PC-3 (cell line): Measurements from ENCODE around the gene ALG12. TPM values are rescaled to one million over a fixed set of nuclear protein-coding genes. Genes with fewer than 3 reads are reported as not detected.

Experiments used
- ATAC-seq: fragments of 200-7000 bp; cut with Tn5 transposase; 2 replicates; pipeline ENCODE4 v1.9.1; 2020; ENCODE audit warnings: mild to moderate bottlenecking, moderate library complexity
- BruUV-seq: library from RNA; stranded (reverse); fragments of 400-500 nt; replicated peaks from 2 replicates; lab custom pipeline; 2021; lab: Mats Ljungman, UMichigan
- CTCF ChIA-PET: fragments of 300-600 bp; sonication (Branson Sonifier 250); formaldehyde crosslinking; loops from one replicate; lab custom pipeline; 2022; ENCODE audit warnings: antibody characterized with exemption; lab: Charles Lee
- POLR2A ChIA-PET: fragments of 300-600 bp; sonication (Branson Sonifier 250); formaldehyde crosslinking; loops from one replicate; lab custom pipeline; 2022; ENCODE audit warnings: antibody characterized with exemption; ENCODE audit not compliant: unreplicated experiment; lab: Charles Lee
- DNase-seq: peaks from one replicate; pipeline ENCODE4 v3.0.0-alpha.2; 2015
- H2AFZ ChIP-seq: fragments of 300-600 bp; sonication (generic); 2 replicates; pipeline ENCODE4 v1.6.0; 2016; ENCODE audit warnings: antibody characterized with exemption, low read length
- H3F3A ChIP-seq: fragments of 300-600 bp; sonication (generic); one replicate; pipeline ENCODE4 v1.6.0; 2017; ENCODE audit warnings: antibody characterized with exemption, low read length, control low read depth, mild to moderate bottlenecking; ENCODE audit not compliant: unreplicated experiment
- H3K27ac ChIP-seq: fragments of 300-600 bp; sonication (generic); 2 replicates; pipeline ENCODE4 v1.5.1; 2016; ENCODE audit warnings: mild to moderate bottlenecking, low read length
- H3K27me3 ChIP-seq: fragments of 300-600 bp; sonication (generic); 2 replicates; pipeline ENCODE4 v1.6.1; 2016; ENCODE audit warnings: low read length, mixed read lengths
- H3K36me3 ChIP-seq: fragments of 300-600 bp; sonication (generic); 2 replicates; pipeline ENCODE4 v1.6.1; 2016; ENCODE audit warnings: low read depth, mixed run types, low read length, mixed read lengths
- H3K4me1 ChIP-seq: fragments of 300-600 bp; sonication (generic); 2 replicates; pipeline ENCODE4 v1.5.1; 2016; ENCODE audit warnings: low read length; ENCODE audit not compliant: insufficient read depth
- H3K4me2 ChIP-seq: fragments of 300-600 bp; sonication (generic); 2 replicates; pipeline ENCODE4 v1.6.0; 2016; ENCODE audit warnings: low read length
- H3K4me3 ChIP-seq: fragments of 300-600 bp; sonication (generic); 2 replicates; pipeline ENCODE4 v1.5.1; 2016; ENCODE audit warnings: mild to moderate bottlenecking, low read length, mixed read lengths
- H3K79me2 ChIP-seq: fragments of 300-600 bp; sonication (generic); 2 replicates; pipeline ENCODE4 v1.6.1; 2017; ENCODE audit warnings: low read length, mixed read lengths
- H3K9ac ChIP-seq: fragments of 300-600 bp; sonication (generic); 2 replicates; pipeline ENCODE4 v1.6.0; 2016; ENCODE audit warnings: mild to moderate bottlenecking, low read length
- H3K9me2 ChIP-seq: fragments of 300-600 bp; sonication (generic); replicated peaks from 2 replicates; pipeline ENCODE4 v1.6.1; 2016; ENCODE audit warnings: mixed run types, low read length, mixed read lengths
- H3K9me3 ChIP-seq: fragments of 300-600 bp; sonication (generic); 2 replicates; pipeline ENCODE4 v1.6.1; 2016; ENCODE audit warnings: low read length, mixed read lengths
- H4K20me1 ChIP-seq: fragments of 300-600 bp; sonication (generic); 2 replicates; pipeline ENCODE4 v1.6.1; 2016; ENCODE audit warnings: low read length, mixed read lengths
- EZH2 ChIP-seq: fragments of 300-600 bp; sonication (generic); IDR thresholded peaks from one replicate; pipeline ENCODE4 v1.6.1; 2017; ENCODE audit warnings: antibody characterized with exemption, mild to moderate bottlenecking, low read length; ENCODE audit not compliant: unreplicated experiment
- EZH2phosphoT487 ChIP-seq: fragments of 300-600 bp; sonication (generic); IDR thresholded peaks from 2 replicates; pipeline ENCODE4 v1.6.1; 2018; ENCODE audit warnings: mild to moderate bottlenecking, antibody characterized with exemption, low read length, borderline replicate concordance
- intact Hi-C: fragments of 100-400 bp; cut with micrococcal nuclease; formaldehyde crosslinking; loops from 2 replicates; pipeline ENCODE4 v1.9.0; 2023
- total RNA-seq: library from RNA; depleted of rRNA; stranded (reverse); fragments of >200 nt; gene quantifications from 2 replicates; pipeline ENCODE4 v1.2.3, GENCODE V29; 2014
- TF ChIP-seq, protein P1 (sequence below): fragments of 300-600 bp; sonication (generic); conservative IDR thresholded peaks from 2 replicates; pipeline ENCODE4 v1.5.1; 2017; ENCODE audit warnings: antibody characterized with exemption, low read depth, mild to moderate bottlenecking, low read length

Gene ALG12
- total RNA-seq, 1 experiment from 2014 or later, result 12.1 TPM

GRCh38 chr22:49887702-49888101 lies 30.5 kb downstream of the ALG12 start:
- Histone ChIP-seq H4K20me1 (no peaks in the 10 kb centered on the region), H2AFZ (no peak overlapping the region), H3K79me2 (peaks cover 2% of the 10 kb centered on the region), H3K9ac (no peak overlapping the region), H3K9me3 (no peaks in the 10 kb centered on the region), H3K9me2 (no peaks in the 10 kb centered on the region), H3K36me3 (no peaks in the 10 kb centered on the region; the same call in none of the 2 replicates), H3K27ac (no peak overlapping the region), H3K27me3 (no peaks in the 10 kb centered on the region), H3K4me1 (no peaks in the 10 kb centered on the region), H3K4me3 (no peak overlapping the region), H3F3A (no peaks in the 10 kb centered on the region), H3K4me2 (no peak overlapping the region)
- TF ChIP-seq, protein P1, sequence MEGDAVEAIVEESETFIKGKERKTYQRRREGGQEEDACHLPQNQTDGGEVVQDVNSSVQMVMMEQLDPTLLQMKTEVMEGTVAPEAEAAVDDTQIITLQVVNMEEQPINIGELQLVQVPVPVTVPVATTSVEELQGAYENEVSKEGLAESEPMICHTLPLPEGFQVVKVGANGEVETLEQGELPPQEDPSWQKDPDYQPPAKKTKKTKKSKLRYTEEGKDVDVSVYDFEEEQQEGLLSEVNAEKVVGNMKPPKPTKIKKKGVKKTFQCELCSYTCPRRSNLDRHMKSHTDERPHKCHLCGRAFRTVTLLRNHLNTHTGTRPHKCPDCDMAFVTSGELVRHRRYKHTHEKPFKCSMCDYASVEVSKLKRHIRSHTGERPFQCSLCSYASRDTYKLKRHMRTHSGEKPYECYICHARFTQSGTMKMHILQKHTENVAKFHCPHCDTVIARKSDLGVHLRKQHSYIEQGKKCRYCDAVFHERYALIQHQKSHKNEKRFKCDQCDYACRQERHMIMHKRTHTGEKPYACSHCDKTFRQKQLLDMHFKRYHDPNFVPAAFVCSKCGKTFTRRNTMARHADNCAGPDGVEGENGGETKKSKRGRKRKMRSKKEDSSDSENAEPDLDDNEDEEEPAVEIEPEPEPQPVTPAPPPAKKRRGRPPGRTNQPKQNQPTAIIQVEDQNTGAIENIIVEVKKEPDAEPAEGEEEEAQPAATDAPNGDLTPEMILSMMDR, result no peak
- TF ChIP-seq EZH2 (no peak), EZH2phosphoT487 (no peak)
- CTCF ChIA-PET, result no interaction called here
- no TSS peak for BruUV-seq
- POLR2A ChIA-PET, result no interaction called here
- ATAC-seq (no peak), DNase-seq (no peak)
- intact Hi-C loops, result no loop called here

- Histone ChIP-seq H3K4me2 (no peak overlapping the region), H3K9me3 (no peaks in the 10 kb centered on the region), H2AFZ (no peak overlapping the region), H3K4me3 (no peak overlapping the region), H3F3A (no peaks in the 10 kb centered on the region), H3K36me3 (no peaks in the 10 kb centered on the region; the same call in none of the 2 replicates), H3K79me2 (peaks cover 9% of the 10 kb centered on the region), H3K27me3 (no peaks in the 10 kb centered on the region), H3K9ac (no peak overlapping the region), H3K9me2 (no peaks in the 10 kb centered on the region), H3K4me1 (no peaks in the 10 kb centered on the region), H3K27ac (no peak overlapping the region), H4K20me1 (no peaks in the 10 kb centered on the region)
- TF ChIP-seq EZH2, result no peak
- TF ChIP-seq, protein P1, result no peak
- ATAC-seq (no peak), DNase-seq (no peak)
- CTCF ChIA-PET, result no interaction called here
- no TSS peak for BruUV-seq
- POLR2A ChIA-PET, result no interaction called here
- intact Hi-C loops, result no loop called here
Measured at GRCh38 chr22:49887064-49887451, 31.2 kb downstream of the ALG12 start.

- Histone ChIP-seq H3K36me3 (no peaks in the 10 kb centered on the region; the same call in none of the 2 replicates), H3K9ac (no peak overlapping the region), H2AFZ (no peak overlapping the region), H4K20me1 (no peaks in the 10 kb centered on the region), H3K9me3 (no peaks in the 10 kb centered on the region), H3K27ac (no peak overlapping the region), H3K4me3 (no peak overlapping the region), H3F3A (no peaks in the 10 kb centered on the region), H3K79me2 (peaks cover 14% of the 10 kb centered on the region), H3K27me3 (no peaks in the 10 kb centered on the region), H3K9me2 (no peaks in the 10 kb centered on the region), H3K4me2 (no peak overlapping the region), H3K4me1 (no peaks in the 10 kb centered on the region)
- CTCF ChIA-PET, result no interaction called here
- intact Hi-C loops, result no loop called here
- POLR2A ChIA-PET, result no interaction called here
- DNase-seq (no peak), ATAC-seq (no peak)
- no TSS peak for BruUV-seq
- TF ChIP-seq EZH2, result no peak
- no peak for TF ChIP-seq EZH2phosphoT487
- TF ChIP-seq, protein P1, result no peak
Measured at GRCh38 chr22:49886346-49887063, 31.7 kb downstream of the ALG12 start.
